GOT3 (cell line): ENCODE data around the gene MTHFD1L.
A peak's percentile ranks its signal among the peaks of the same experiment; 100 is the strongest.
"Not testable (repeated sequence)": the region's sequence is repeated elsewhere in the genome, so short reads cannot be mapped to it uniquely, and the experiment has no call there.

Experiments
- DNase-seq: peaks from one replicate; lab custom pipeline; 2025; ENCODE audit warnings: mixed read lengths; lab: John Stamatoyannopoulos, UW

The MTHFD1L gene

GRCh38 chr6:150865406-150866146 lies at the start of gene MTHFD1L:
Gene MTHFD1L (plus strand): TSS chr6:150865702. CDS start chr6:150865823, 121 bp downstream.
- peak; percentile 29 for DNase-seq

GRCh38 chr6:150816554-150816953 lies 48.9 kb upstream of the MTHFD1L start:
- not testable (repeated sequence) for DNase-seq

- DNase-seq, result no peak
Observed at GRCh38 chr6:150822932-150823331, 42.6 kb upstream of the MTHFD1L start.

- no peak for DNase-seq
Observed at GRCh38 chr6:150826788-150827187, 38.7 kb upstream of the MTHFD1L start.

GRCh38 chr6:150828107-150828506 lies 37.4 kb upstream of the MTHFD1L start:
- DNase-seq, result not testable (repeated sequence)

GRCh38 chr6:150830439-150831165 lies 34.9 kb upstream of the MTHFD1L start:
- no peak for DNase-seq

GRCh38 chr6:150831577-150831976 lies 33.9 kb upstream of the MTHFD1L start:
- DNase-seq, result no peak

GRCh38 chr6:150835620-150836019 lies 29.9 kb upstream of the MTHFD1L start:
- no peak for DNase-seq

- DNase-seq, result no peak
Observed at GRCh38 chr6:150840185-150840584, 25.3 kb upstream of the MTHFD1L start.

GRCh38 chr6:150841189-150841588 lies 24.3 kb upstream of the MTHFD1L start:
- no peak for DNase-seq

- DNase-seq, result no peak
Observed at GRCh38 chr6:150841697-150842096, 23.8 kb upstream of the MTHFD1L start.

GRCh38 chr6:150844371-150844770 lies 21.1 kb upstream of the MTHFD1L start:
- no peak for DNase-seq

- DNase-seq, result no peak
Observed at GRCh38 chr6:150846641-150847040, 18.9 kb upstream of the MTHFD1L start.

- DNase-seq, result no peak
Observed at GRCh38 chr6:150848400-150848799, 17.1 kb upstream of the MTHFD1L start.

GRCh38 chr6:150854392-150854791 lies 11.1 kb upstream of the MTHFD1L start:
- not testable (repeated sequence) for DNase-seq

GRCh38 chr6:150855171-150855570 lies 10.3 kb upstream of the MTHFD1L start:
- DNase-seq, result not testable (repeated sequence)

GRCh38 chr6:150857062-150857944 lies 8.2 kb upstream of the MTHFD1L start:
- no peak for DNase-seq

- no peak for DNase-seq
Observed at GRCh38 chr6:150857945-150858308, 7.6 kb upstream of the MTHFD1L start.

- not testable (repeated sequence) for DNase-seq
Observed at GRCh38 chr6:150861448-150862168, 3.9 kb upstream of the MTHFD1L start.

- DNase-seq, result no peak
Observed at GRCh38 chr6:150863213-150863928, 2.1 kb upstream of the MTHFD1L start.

- no peak for DNase-seq
Observed at GRCh38 chr6:150865043-150865405, 478 bp upstream of the MTHFD1L start.
